HG02938 (cell line): ENCODE results near the gene DSCAM.

Experiments used
- ATAC-seq: cut with Tn5 transposase; IDR thresholded peaks from one replicate; pipeline ENCODE4 v1.9.1; 2021; ENCODE audit warnings: mild to moderate bottlenecking, moderate library complexity; ENCODE audit not compliant: unreplicated experiment

The DSCAM gene

GRCh38 chr21:40678681-40679284 is 168.2 kb downstream of the DSCAM start:
- ATAC-seq = no peak

GRCh38 chr21:40675017-40675416 is 171.9 kb downstream of the DSCAM start:
- ATAC-seq = no peak

- ATAC-seq = no peak
These were observed 174.4 kb downstream of the DSCAM start for GRCh38 chr21:40672602-40673001.

GRCh38 chr21:40671716-40672115 is 175.2 kb downstream of the DSCAM start:
- ATAC-seq = no peak

- no peak for ATAC-seq
These were observed 178.2 kb downstream of the DSCAM start for GRCh38 chr21:40668555-40669275.

- ATAC-seq = no peak
These were observed 179.0 kb downstream of the DSCAM start for GRCh38 chr21:40667967-40668366.

- ATAC-seq = no peak
These were observed 184.1 kb downstream of the DSCAM start for GRCh38 chr21:40662889-40663288.

- no peak for ATAC-seq
These were observed 186.5 kb downstream of the DSCAM start for GRCh38 chr21:40660461-40660860.

- no peak for ATAC-seq
These were observed 188.6 kb downstream of the DSCAM start for GRCh38 chr21:40658311-40658710.

- no peak for ATAC-seq
These were observed 194.5 kb downstream of the DSCAM start for GRCh38 chr21:40652436-40652835.

GRCh38 chr21:40647706-40648105 is 199.3 kb downstream of the DSCAM start:
- ATAC-seq = no peak

- ATAC-seq = no peak
These were observed 200.3 kb downstream of the DSCAM start for GRCh38 chr21:40646651-40647050.

- no peak for ATAC-seq
These were observed 205.9 kb downstream of the DSCAM start for GRCh38 chr21:40641042-40641441.

- no peak for ATAC-seq
These were observed 206.6 kb downstream of the DSCAM start for GRCh38 chr21:40640266-40640789.

GRCh38 chr21:40639616-40640194 is 207.3 kb downstream of the DSCAM start:
- no peak for ATAC-seq

GRCh38 chr21:40638466-40639251 is 208.3 kb downstream of the DSCAM start:
- no peak for ATAC-seq

GRCh38 chr21:40636026-40636425 is 210.9 kb downstream of the DSCAM start:
- no peak for ATAC-seq

- no peak for ATAC-seq
These were observed 211.6 kb downstream of the DSCAM start for GRCh38 chr21:40635391-40635790.

GRCh38 chr21:40634141-40634540 is 212.8 kb downstream of the DSCAM start:
- ATAC-seq = no peak

- no peak for ATAC-seq
These were observed 213.9 kb downstream of the DSCAM start for GRCh38 chr21:40633048-40633447.

GRCh38 chr21:40631211-40631610 is 215.7 kb downstream of the DSCAM start:
- ATAC-seq = no peak
